HuH-7.5 (cell line): ENCODE measurements around the gene CHRM2.
"Not testable (repeated sequence)": the region's sequence is repeated elsewhere in the genome, so short reads cannot be mapped to it uniquely, and the experiment has no call there.

Experiments used
- DNase-seq: peaks from one replicate; pipeline ENCODE4 v3.0.0; 2011; ENCODE audit warnings: low spot score

Gene CHRM2

DNA sequence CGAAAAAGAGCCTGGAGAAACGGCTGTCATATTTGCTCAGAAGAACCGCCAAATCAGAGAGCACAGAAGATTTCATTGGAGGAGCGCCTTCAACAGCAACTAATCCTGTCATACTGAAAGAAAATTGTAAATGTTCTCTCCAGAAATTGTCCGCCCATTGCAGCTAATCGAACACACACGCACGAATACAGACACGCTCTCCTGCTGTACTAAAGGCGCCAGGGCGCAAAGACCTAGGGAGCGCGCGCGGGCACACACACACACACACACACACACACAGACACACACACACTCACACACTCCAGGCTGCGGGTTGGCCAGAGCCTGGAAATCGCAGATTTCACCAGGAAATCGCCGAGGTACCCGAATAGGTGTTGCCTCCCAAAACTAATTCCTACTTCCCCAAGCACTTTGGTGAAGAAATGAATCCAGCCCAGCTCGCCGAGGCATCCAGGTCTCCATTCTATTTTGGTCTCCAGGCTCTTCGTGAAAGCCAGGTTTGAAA lies at the start of gene CHRM2:
Gene CHRM2 (plus strand): TSS at position 157 of the 505 bp plus-strand sequence. CDS start 146,214 bp downstream, outside the sequence.
- no peak for DNase-seq

DNA sequence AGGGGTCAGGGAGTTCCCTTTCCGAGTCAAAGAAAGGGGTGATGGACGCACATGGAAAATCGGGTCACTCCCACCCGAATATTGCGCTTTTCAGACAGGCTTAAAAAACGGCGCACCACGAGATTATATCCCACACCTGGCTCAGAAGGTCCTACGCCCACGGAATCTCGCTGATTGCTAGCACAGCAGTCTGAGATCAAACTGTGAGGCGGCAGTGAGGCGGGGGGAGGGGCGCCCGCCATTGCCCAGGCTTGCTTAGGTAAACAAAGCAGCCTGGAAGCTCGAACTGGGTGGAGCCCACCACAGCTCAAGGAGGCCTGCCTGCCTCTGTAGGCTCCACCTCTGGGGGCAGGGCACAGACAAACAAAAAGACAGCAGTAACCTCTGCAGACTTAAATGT lies 37.1 kb upstream of the CHRM2 start:
- DNase-seq: not testable (repeated sequence)

DNA sequence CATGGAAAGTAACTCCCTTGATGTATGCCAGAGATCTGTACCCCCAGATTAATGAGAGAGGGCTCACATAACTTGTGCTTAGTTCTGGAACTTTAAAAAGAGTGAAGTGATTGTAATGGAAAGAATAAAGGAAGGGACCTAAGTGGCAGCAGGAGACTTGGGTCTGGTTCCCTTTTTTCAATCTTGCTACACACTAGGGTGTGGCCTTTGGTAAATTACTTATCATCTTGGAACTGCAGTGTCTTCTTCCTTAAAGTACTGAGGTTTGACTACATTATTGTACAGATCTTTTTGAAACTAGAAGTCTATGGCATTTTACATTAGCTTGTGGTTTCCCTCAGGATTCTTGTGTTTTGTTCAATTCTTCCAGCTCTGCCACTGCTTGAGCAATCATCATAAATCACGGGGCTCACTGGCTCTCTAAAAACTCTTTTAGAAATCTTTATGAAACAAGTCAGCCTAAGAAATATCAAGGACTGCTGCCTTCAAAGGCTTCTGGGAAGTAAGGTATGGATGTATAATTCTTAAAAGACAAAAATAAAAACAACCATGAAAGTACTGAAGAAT lies 22.5 kb upstream of the CHRM2 start:
- DNase-seq: no peak

DNA sequence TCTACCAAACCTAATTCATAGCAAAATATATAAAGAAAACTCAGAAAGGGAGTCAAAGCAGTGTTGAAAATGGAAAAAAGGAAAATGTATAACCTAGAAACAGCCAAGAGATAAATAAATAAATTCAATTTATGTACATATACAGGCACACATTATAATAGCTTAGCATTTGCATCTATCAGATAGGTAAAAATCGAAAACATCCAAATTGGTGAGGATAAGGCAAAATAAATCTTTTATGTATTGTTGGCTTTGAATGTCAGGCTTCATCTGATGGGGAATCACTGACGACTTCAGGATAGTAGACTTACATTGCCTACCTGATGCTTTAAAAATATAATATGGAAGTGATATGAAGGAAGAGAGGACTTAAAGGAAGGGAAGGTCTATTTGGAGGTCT lies 20.6 kb upstream of the CHRM2 start:
- no peak for DNase-seq

DNA sequence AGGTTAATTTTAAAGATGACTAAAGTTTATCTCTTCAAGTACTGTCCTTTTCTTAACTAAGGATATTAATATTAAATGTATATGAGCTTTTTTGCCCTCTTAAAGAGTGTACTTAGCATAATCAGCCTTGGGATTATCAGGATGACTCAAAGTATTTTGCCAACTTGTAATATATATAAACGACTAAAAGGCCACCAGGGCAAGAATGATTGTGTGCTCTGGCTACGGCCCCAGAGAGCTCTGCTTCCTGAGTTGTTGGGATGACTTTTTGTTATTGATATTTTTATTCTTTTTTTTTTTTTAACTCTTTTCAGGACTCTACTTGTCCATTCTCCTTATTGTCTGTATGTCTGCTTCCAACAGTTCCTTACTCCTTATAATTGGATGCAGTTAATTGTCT lies 14.8 kb upstream of the CHRM2 start:
- no peak for DNase-seq

DNA sequence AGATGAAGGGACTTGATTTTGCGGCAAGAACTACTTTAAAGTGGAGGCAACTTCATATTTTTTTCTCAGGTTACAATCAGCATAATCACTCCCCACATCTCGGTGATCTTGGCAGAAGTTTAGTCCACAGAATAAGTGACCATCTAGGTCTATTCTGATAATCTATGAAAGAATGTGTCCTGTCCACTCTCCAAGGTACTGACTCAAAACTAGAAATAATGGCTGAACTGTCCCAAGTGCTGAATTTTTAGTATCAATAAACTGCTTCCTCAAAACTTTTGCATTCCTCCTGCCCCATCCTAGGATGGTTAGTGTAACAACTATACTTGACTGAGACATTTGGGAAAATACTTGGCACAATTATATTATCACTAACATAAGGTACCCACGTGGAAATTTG lies 10.9 kb upstream of the CHRM2 start:
- DNase-seq: no peak

DNA sequence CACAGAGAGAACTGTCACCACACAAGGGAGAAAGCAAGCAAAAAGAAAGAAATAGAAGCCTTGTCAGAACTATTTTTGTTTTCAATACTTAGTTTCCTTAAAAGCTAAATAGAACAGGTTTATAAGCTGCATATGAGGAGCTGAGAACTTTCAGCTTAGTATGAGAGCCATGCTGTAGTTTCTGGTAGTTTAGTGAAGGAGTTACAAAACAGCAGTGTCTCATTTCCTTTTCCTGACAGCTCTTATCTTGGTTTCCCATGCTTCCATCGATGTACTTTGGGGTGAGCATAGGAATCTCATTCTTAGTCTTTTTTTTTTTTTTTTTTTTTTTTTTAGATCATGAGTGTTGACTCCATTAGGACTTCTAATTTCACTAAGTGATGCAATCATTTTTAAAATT lies 8.6 kb upstream of the CHRM2 start:
- DNase-seq: no peak

DNA sequence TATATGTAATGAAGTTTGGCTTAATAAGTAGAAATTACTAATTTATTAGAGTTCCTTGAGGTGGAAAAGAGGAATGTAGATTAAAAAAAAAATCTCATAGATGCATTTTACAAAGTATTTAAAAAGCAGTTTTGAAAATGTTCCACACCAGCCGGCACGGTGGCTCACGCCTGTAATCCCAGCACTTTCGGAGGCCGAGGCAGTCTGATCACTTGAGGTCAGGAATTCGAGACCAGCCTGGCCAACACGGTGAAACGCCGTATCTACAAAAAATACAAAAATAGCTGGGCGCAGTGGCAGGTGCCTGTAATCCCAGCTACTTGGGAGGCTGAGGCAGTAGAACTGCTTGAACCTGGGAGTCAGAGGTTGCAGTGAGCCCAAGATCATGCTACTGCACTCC lies 3.2 kb upstream of the CHRM2 start:
- DNase-seq: no peak

DNA sequence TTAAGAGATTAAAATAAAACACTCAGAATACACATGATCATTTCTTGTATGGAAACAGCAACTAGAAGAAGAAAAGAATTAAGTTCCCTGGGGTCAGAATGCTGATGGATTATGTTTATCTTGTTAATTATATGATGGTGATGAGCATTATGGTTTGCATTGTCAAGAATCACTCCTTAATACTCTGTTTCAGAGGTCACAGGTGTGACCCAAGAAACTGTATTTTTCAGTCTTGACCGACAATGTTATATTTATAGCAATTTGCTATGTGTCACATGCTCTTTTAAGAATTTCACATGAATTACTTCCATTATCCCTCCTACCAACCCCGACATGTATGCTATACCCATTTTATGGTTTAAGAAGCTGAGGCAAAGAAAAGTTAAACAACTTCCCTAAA lies 2.7 kb upstream of the CHRM2 start:
- DNase-seq: no peak

DNA sequence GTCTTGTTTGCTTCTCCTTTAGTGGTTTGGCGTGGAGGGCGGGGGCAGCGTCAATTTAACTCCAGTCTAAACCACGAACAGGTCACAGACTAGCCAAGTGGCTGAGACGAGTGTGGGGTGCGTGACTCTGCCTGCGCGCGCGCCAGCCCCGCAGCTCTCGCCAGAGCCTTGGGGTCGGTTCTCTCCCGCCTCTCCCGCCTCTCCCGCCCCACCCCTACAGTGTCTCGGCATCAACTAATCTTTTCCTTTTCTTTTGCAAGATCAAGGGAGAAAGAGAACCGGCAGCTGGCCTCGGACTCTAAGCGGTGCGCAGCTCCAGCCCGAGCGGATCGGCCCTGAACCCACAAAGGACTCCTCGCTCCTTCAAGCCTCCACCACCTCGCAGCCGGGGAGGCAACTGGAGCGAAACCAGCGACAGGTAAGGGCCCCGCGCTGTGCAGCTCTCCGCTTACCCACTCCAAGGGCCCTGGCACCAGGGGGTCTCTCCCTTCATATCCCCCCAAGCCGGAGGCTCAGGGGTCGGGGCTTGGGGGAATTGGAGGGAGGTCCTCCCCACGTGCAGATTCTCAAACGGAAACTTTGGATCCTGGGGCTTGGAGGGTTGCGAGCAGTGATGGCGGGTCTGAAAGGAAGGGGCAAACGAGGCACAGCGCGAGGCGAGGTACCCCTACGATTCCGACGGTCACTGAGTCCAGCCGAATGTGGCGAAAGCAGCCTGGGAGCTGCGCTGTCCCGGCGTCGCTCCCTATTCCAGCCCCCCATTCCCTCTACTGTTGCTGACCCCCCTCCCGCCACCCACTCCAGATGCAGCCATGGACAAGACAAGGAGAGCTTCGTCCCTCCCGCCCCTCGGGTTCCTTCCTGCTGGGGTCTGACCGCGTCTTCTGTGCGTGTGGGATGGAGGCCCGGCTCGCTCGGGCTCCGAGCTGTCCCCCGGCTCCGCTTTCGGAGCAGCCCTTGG lies 829 bp downstream of the CHRM2 start:
- DNase-seq: no peak

DNA sequence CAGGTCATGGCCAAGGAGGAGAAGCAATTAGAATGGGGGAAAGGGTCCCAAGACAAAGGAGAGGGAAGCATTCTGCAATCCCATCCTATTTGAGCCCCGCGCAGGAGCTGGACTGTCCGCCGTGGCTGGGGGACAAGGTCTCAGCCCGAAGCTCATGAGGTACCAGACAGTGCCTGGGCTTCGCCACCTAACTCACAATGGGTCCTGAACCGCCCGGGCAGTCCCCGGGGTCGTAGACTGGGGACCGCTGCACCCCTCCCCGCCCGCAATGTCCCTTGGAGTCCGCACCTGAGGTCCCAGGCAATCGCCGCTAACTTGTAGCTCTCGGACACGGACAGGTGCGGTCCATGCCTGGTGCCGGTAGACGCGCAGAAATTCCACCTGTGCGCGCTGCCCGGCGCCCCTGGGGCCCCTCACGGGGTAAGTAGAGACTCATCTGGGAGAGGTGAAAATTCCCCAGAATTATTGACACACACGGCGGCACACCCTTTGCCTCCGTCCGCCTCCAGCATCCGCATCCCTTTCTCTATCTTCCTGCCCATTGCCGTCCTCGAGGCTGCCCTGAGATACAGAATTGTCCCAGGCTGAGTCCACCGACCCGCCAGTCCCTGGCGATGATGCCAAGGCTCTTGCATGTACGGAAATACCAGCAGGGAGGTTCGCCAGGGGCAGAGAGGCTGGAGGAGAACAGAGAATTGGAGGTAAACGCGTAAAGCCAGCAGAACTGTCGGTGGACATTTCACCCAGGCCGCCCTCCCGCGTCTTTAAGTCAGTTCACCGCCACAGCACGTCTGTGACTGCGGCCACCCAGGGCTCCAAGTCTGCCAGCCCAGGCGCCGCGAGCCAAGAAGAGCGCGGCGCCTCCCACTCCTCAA lies 1.8 kb downstream of the CHRM2 start:
- DNase-seq: no peak

DNA sequence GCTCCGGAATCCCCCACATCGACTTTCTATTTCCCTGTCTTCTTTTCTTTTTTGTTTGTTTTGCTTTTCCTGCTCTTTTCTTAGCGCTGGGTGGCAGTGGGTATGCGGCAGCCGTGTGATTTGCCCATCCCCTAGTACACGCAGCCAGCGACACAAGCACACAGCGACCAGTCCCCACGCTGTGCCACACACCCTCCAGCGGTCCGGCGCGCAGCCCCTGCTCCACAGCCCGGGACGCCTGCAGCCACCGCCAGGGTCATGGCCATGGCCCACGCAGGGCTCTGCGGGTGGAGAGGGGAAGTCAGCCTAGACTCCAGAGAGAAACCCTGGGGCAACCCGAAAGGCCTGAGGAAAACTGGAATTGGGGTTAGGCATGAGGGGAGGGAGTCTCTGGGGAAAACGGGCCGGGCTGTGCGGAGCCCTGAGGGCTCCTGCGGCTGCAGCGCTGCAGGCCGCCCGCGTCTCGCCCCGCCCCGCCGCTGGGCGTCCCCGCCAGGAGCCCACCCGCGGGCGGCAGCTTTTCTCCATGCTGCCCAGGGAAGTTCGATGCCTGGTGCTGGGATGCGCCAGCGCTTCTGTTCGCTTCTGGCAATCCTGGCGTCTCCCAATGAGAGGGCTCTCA lies 2.5 kb downstream of the CHRM2 start:
- no peak for DNase-seq

DNA sequence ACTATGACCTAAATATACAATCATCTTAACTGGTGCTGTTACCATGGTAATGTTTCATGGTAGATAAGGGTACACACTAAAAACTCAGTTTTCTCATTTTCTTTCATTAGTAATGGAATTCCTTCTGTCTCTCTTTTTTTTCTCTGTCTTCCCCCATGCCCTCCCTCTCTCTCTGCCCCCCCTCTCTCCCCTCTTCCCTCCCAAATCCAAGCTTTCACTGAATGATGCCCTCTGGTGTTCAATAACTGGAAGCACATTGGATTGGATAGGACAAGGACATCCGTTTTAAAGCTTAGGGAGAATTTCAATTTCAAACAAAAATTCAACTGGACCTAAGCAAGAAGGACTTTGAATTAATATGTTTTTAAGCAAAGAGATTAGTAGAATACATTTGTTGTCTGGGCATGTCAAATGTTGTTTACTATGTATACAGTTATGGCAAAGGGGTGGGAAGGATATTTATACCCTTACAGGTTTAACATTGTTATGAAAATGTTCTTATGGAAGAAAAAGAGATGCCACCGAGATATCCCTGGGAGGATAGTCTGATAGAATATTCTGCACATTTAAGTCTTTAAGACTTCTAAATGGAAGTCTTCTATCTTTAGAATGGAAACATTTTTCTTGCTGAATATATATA lies 6.1 kb downstream of the CHRM2 start:
- no peak for DNase-seq

DNA sequence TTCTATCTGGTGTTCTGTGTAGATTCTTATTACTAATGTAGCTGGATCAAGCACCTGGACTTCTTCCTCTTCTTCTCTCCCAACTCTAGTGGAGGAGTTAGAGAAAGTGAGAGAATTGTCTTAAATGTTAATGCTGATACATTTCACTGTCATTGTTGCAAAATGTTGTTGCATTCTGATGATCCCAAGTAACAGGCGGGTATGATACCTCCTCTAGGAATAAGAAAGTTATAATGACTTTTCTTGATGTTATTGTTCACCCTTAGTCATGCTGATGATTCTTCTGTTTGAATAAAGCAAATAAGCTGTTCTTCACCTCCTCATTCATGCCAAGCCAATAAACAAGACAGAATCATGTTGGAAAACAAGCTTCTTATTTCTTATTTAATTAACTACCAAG lies 9.1 kb downstream of the CHRM2 start:
- no peak for DNase-seq

DNA sequence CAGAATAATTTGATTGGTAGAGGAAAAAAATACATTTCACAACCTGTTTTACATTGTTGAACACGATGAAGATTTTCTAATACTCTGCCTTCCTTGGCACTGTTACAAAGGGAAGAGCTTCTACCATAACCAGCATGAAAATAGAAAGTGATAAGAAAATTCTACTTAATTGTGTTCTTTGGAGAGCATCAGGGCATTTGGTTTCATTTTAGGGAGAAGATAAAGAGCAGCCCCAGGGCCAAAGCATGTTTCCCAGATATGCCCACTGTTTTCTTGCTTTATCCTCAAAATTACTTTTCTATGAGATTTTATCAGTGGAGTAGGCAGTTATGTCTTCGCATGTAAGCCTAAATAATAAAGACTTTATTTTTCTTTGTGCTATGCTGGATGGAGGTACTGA lies 9.5 kb downstream of the CHRM2 start:
- DNase-seq: no peak

DNA sequence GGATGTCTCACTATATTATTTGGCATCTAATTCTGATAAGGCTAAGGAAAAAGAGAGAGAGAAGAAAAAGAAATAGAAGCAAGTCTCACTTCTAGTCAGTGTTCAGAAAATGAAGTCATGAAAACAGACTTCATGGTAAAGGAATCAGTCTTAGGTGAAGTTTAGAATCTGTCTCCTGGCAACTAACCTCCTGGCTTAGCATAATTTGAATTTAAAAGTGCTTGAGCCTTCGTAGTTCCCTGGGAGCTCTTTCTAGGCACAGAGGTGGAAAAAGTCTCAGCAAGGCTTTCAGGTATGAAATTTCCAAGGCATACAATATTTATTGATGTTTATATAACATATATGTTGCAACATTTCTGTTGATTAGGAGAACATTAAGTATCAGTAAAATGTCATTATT lies 10.4 kb downstream of the CHRM2 start:
- no peak for DNase-seq

DNA sequence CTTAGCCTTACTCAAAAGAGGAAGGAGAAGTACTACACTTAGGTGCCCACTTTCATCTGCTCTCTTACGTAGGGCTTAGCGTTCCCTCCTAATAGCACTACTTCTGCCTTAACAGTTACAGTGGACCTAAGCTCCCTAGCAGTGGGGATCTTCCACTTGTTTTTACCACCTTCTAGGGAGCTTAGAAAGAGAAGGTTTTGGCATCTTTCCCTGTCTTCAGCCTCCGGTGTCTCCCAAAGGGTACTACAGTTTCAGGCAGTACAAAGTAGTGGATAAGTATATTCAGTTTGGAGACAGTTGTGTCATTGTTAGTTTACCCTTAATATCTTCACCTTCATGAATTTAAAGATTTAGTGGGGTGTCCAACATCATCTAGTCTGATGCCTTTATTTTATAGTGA lies 14.6 kb downstream of the CHRM2 start:
- no peak for DNase-seq

DNA sequence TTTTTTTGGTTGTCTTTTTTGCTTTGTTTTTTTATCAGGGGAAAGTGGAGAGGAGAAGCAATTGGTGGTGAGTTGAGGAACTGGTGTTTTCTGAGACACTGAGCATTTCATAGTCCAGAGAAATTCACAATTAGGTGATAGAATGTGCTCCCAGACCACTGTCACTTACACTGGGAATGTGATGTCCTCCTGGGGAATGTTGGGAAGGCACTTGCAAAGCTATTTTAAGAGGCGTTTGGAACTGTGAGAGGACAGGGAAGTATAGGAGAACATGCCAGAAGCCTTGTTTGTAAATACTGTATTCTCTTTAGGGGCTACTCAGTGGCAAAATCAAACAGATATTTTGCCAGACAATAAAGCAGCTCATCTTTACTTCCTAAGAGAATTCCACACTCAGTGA lies 16.0 kb downstream of the CHRM2 start:
- no peak for DNase-seq

DNA sequence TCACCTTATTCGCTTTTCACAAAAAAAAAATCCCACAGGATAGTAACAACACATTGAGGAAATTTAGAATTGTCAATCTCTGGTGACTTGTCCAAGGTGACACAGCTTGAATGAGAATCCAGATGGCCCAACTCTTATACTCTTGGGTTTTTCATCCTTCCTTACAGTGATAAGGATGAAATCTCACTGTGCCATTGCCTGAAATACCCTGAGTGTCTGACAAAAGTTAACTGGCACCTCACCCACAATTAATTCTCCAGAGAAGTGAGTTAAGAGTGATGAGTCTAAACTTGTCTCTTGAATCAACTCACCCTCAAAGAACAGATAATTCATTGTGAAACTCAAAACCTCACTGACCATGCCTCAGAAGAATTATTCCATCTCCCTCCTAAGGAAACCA lies 18.9 kb downstream of the CHRM2 start:
- no peak for DNase-seq

DNA sequence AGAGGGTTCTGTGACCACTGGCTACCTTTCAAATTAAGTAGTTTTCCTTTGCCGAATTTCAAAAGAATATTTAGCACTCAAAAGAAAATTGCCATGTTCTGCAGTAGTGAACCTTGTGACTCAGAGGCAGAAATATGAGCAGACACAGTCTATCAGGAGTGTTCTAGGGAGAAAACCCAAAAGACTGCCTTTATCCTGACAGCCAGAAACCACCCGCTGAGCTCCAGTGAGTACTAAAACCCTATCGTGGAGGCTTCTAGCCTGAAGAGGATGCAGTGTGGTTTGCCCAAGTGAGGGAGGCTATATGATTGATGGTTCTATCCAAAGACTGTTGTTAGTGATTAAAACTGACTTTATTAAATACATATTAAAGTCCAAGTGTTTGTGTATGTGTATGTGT lies 21.9 kb downstream of the CHRM2 start:
- DNase-seq: no peak

DNA sequence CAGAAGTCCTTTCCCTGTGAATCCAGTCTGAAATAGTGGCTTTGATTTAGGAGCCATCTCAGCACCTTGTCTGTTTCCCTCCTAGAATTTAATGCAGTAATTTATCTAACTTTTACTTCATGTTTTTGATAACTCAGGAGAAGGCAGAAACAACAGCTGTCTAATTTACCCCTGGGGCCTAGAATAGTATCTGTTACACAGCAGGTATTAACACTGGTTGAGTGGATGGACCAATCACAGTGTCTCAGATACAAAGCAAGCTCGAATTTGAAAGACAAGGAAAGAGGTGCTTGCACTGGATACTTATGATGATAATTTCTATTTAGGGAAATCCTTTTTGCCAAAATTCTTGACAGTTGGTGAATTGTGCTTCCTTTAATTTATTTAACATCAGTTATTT lies 23.4 kb downstream of the CHRM2 start:
- no peak for DNase-seq

DNA sequence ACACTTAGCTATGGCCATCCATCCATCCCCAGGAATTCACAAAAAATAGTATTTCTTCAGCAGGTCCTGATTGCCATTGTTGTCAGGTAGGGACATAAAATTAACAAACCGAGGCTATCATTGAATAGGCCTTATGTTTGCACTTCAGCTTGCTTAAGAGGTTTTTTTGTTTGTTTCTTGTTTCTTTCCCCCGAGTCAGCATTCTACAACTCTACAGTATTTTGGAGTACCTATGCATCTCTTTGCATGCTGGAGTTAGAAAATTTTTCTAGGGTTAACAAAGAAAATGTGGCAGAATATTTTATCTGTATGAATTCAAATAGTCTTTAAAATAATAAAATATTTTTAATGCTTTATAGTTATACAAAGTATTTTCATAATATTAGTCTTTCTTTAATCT lies 26.3 kb downstream of the CHRM2 start:
- DNase-seq: no peak
